SU-DHL-6 (cell line): ENCODE measurements around the gene OR8B2.

ENCODE experiments used
- CTCF ChIP-seq: fragments of 200-600 bp; sonication (generic); IDR thresholded peaks from one replicate; pipeline ENCODE4 v1.5.1; 2017; ENCODE audit warnings: antibody characterized with exemption, mild to moderate bottlenecking, low read length, moderate library complexity; ENCODE audit not compliant: insufficient read depth, poor library complexity, severe bottlenecking
- EZH2phosphoT487 ChIP-seq: fragments of 200-600 bp; sonication (generic), shearing (Covaris generic); conservative IDR thresholded peaks from 2 replicates; pipeline ENCODE4 v1.6.1; 2018; ENCODE audit warnings: mild to moderate bottlenecking, antibody characterized with exemption, low read length, moderate library complexity, mixed read lengths

GRCh38 chr11:124339396-124340141 lies 44.7 kb downstream of the OR8B2 start:
- TF ChIP-seq CTCF (no peak), EZH2phosphoT487 (no peak)
